ENCODE data around the gene GARIN3.

Gene GARIN3

GRCh38 chr5:157116483-157116954 is 49.5 kb downstream of the GARIN3 start:
- ATAC-seq, result no peak
- TF ChIP-seq CSDC2 (CRISPR knock-in tag; IDR thresholded peaks at IDR 0.05), result no peak
- TF ChIP-seq TOX (CRISPR knock-in tag; IDR thresholded peaks at IDR 0.05; ENCODE audit: borderline replicate concordance), result no peak
- no peak for TF ChIP-seq ZC3H10 (CRISPR knock-in tag; IDR thresholded peaks at IDR 0.05)
- TF ChIP-seq ZNF70 (CRISPR knock-in tag; IDR thresholded peaks at IDR 0.05), result no peak
- no peak for TF ChIP-seq OSR1 (CRISPR knock-in tag; IDR thresholded peaks at IDR 0.05)
- no peak for TF ChIP-seq BACH2 (CRISPR knock-in tag; IDR thresholded peaks at IDR 0.05; ENCODE audit: borderline replicate concordance)
- no peak for TF ChIP-seq ZNF565 (CRISPR knock-in tag; conservative IDR thresholded peaks at IDR 0.05; ENCODE audit: low read depth)
- TF ChIP-seq ISL1 (CRISPR knock-in tag; IDR thresholded peaks at IDR 0.05), result no peak
- no peak for TF ChIP-seq RARB (CRISPR knock-in tag; IDR thresholded peaks at IDR 0.05)
- no peak for TF ChIP-seq PPARA (CRISPR knock-in tag; IDR thresholded peaks at IDR 0.05; ENCODE audit: borderline replicate concordance)

GRCh38 chr5:157115502-157115901 is 50.6 kb downstream of the GARIN3 start:
- no peak for ATAC-seq
- no peak for TF ChIP-seq PPARA (CRISPR knock-in tag; IDR thresholded peaks at IDR 0.05; ENCODE audit: borderline replicate concordance)
- TF ChIP-seq RARB (CRISPR knock-in tag; IDR thresholded peaks at IDR 0.05), result no peak
- TF ChIP-seq, protein P1, sequence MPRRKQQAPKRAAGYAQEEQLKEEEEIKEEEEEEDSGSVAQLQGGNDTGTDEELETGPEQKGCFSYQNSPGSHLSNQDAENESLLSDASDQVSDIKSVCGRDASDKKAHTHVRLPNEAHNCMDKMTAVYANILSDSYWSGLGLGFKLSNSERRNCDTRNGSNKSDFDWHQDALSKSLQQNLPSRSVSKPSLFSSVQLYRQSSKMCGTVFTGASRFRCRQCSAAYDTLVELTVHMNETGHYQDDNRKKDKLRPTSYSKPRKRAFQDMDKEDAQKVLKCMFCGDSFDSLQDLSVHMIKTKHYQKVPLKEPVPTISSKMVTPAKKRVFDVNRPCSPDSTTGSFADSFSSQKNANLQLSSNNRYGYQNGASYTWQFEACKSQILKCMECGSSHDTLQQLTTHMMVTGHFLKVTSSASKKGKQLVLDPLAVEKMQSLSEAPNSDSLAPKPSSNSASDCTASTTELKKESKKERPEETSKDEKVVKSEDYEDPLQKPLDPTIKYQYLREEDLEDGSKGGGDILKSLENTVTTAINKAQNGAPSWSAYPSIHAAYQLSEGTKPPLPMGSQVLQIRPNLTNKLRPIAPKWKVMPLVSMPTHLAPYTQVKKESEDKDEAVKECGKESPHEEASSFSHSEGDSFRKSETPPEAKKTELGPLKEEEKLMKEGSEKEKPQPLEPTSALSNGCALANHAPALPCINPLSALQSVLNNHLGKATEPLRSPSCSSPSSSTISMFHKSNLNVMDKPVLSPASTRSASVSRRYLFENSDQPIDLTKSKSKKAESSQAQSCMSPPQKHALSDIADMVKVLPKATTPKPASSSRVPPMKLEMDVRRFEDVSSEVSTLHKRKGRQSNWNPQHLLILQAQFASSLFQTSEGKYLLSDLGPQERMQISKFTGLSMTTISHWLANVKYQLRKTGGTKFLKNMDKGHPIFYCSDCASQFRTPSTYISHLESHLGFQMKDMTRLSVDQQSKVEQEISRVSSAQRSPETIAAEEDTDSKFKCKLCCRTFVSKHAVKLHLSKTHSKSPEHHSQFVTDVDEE (CRISPR knock-in tag; IDR thresholded peaks at IDR 0.05), result no peak
- no peak for TF ChIP-seq TCF4 (CRISPR knock-in tag; IDR thresholded peaks at IDR 0.05; ENCODE audit: borderline replicate concordance)
- TF ChIP-seq ZFP3 (CRISPR knock-in tag; IDR thresholded peaks at IDR 0.05), result no peak
- no peak for TF ChIP-seq ZC3H10 (CRISPR knock-in tag; IDR thresholded peaks at IDR 0.05)

DNA sequence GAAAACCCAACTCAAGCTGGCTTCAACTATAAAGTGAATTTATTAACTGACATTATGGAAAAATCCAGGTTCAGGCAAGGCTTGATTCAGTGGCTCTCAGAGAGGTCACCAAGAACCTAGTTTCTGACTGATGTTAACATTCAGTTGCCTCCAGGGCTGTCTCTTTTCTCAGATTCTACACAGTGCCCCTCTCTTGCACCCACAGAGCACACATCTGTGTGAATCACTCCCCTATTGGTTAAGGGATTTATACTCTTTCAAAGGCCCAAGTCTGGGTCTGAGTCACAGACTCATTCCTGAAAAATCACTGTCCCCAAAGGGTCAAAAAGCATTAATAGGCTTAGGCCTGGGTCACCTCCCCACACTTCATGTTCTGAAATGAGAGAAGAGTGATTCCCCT is 51.1 kb downstream of the GARIN3 start:
- TF ChIP-seq BACH2 (CRISPR knock-in tag; IDR thresholded peaks at IDR 0.05; ENCODE audit: borderline replicate concordance) (no peak), ISL1 (CRISPR knock-in tag; IDR thresholded peaks at IDR 0.05) (no peak), ZNF565 (CRISPR knock-in tag; conservative IDR thresholded peaks at IDR 0.05; ENCODE audit: low read depth) (no peak), ZNF70 (CRISPR knock-in tag; IDR thresholded peaks at IDR 0.05) (no peak), ZFP3 (CRISPR knock-in tag; IDR thresholded peaks at IDR 0.05) (no peak), OSR1 (CRISPR knock-in tag; IDR thresholded peaks at IDR 0.05) (no peak), ARNTL (CRISPR knock-in tag; IDR thresholded peaks at IDR 0.05; ENCODE audit: borderline replicate concordance, low read depth) (no peak), PPARA (CRISPR knock-in tag; IDR thresholded peaks at IDR 0.05; ENCODE audit: borderline replicate concordance) (no peak)
- TF ChIP-seq, protein P1 (CRISPR knock-in tag; IDR thresholded peaks at IDR 0.05), result no peak
- ATAC-seq, result no peak

DNA sequence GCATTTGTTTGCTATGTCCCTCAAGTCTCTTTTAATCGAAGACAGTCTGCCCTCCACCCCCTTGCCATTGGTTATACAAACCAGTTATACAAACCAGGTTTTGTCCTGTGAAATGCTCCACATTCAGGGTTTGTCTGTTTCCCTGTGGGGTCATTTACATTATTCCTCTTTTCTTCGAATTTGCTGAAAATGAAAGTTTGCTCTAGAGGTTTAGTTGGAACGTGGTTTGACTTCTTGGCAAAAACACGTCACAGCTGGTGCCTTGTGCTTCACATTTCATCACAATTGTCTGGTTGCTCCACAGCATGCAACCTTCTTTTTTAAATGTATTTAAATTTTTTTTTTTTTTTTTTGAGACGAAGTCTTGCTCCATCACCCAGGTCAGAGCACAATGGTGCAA is 53.1 kb downstream of the GARIN3 start:
- ATAC-seq, result no peak
- TF ChIP-seq TCF4 (CRISPR knock-in tag; IDR thresholded peaks at IDR 0.05; ENCODE audit: borderline replicate concordance), result no peak
- no peak for TF ChIP-seq ZFP30 (CRISPR knock-in tag; IDR thresholded peaks at IDR 0.05)
- no peak for TF ChIP-seq PPARA (CRISPR knock-in tag; IDR thresholded peaks at IDR 0.05; ENCODE audit: borderline replicate concordance)
- TF ChIP-seq RARB (CRISPR knock-in tag; IDR thresholded peaks at IDR 0.05), result no peak
- TF ChIP-seq, protein P1 (CRISPR knock-in tag; IDR thresholded peaks at IDR 0.05), result no peak
- TF ChIP-seq ZNF8 (CRISPR knock-in tag; IDR thresholded peaks at IDR 0.05), result no peak
